GM12878 (cell line): ENCODE measurements around the gene LDLRAP1. TPM values are rescaled to one million over a fixed set of nuclear protein-coding genes. Genes with fewer than 3 reads are reported as not detected.

Experiments used
- BCL3 ChIP-seq: IDR thresholded peaks from 2 replicates; pipeline ENCODE4 v1.6.1; 2011; ENCODE audit warnings: borderline replicate concordance, low read depth, mild to moderate bottlenecking, moderate library complexity, low read length; ENCODE audit not compliant: insufficient read depth, poor library complexity, severe bottlenecking
- BRCA1 ChIP-seq: IDR thresholded peaks from 2 replicates; pipeline ENCODE4 v1.6.1; 2011; ENCODE audit warnings: low read depth, low read length, improper control_type of control experiment
- E2F8 ChIP-seq: fragments of 450-650 bp; IDR thresholded peaks from 2 replicates; pipeline ENCODE4 v1.6.1; 2018; ENCODE audit warnings: mild to moderate bottlenecking, low read depth, moderate library complexity; ENCODE audit not compliant: partially characterized antibody
- HCFC1 ChIP-seq: fragments of 150-350 bp; IDR thresholded peaks from 2 replicates; pipeline ENCODE4 v1.6.1; 2014; ENCODE audit warnings: low read length
- IKZF1 ChIP-seq: fragments of 450-650 bp; conservative IDR thresholded peaks from 2 replicates; pipeline ENCODE4 v1.6.1; 2017; ENCODE audit warnings: antibody characterized with exemption, mild to moderate bottlenecking
- NBN ChIP-seq: fragments of 450-650 bp; IDR thresholded peaks from 2 replicates; pipeline ENCODE4 v1.6.1; 2016
- NFYA ChIP-seq: IDR thresholded peaks from 2 replicates; pipeline ENCODE4 v1.6.1; 2011; ENCODE audit warnings: low read depth, mild to moderate bottlenecking, low read length, improper control_type of control experiment, borderline replicate concordance
- NKRF ChIP-seq: fragments of 450-650 bp; conservative IDR thresholded peaks from 2 replicates; pipeline ENCODE4 v1.6.1; 2017; ENCODE audit warnings: mild to moderate bottlenecking, moderate library complexity
- NR2F1 ChIP-seq: fragments of 450-650 bp; conservative IDR thresholded peaks from 2 replicates; pipeline ENCODE4 v1.6.1; 2017; ENCODE audit warnings: mild to moderate bottlenecking
- PML ChIP-seq: IDR thresholded peaks from 2 replicates; pipeline ENCODE4 v1.6.1; 2012; ENCODE audit warnings: low read length, inconsistent platforms
- RAD51 ChIP-seq: fragments of 450-650 bp; IDR thresholded peaks from 2 replicates; pipeline ENCODE4 v1.6.1; 2016; ENCODE audit warnings: moderate library complexity, mild to moderate bottlenecking, inconsistent platforms
- RELB ChIP-seq: fragments of 450-650 bp; IDR thresholded peaks from 2 replicates; pipeline ENCODE4 v1.6.1; 2017; ENCODE audit warnings: low read depth, mild to moderate bottlenecking, moderate library complexity
- SMAD5 ChIP-seq: IDR thresholded peaks from 2 replicates; pipeline ENCODE4 v1.6.1; 2016; ENCODE audit warnings: antibody characterized with exemption, low read depth
- SP1 ChIP-seq: IDR thresholded peaks from one replicate; pipeline ENCODE4 v1.6.1; 2011; ENCODE audit warnings: low read depth, low read length
- STAT3 ChIP-seq: IDR thresholded peaks from 2 replicates; pipeline ENCODE4 v1.6.1; 2011; ENCODE audit warnings: low read depth, low read length, improper control_type of control experiment
- TCF12 ChIP-seq: IDR thresholded peaks from 2 replicates; pipeline ENCODE4 v1.6.1; 2011; ENCODE audit warnings: low read depth, mild to moderate bottlenecking, low read length
- USF2 ChIP-seq: IDR thresholded peaks from 2 replicates; pipeline ENCODE4 v1.6.1; 2011; ENCODE audit warnings: low read depth, low read length, improper control_type of control experiment, borderline replicate concordance
- ZBTB33 ChIP-seq: fragments of 450-650 bp; IDR thresholded peaks from 2 replicates; pipeline ENCODE4 v1.6.1; 2017; ENCODE audit warnings: mild to moderate bottlenecking
- polyA plus RNA-seq, 11 experiments: library from polyadenylated mRNA; depleted of rRNA in 4 of 11; unstranded in 6 of 11; stranded (reverse) in 5 of 11; fragments of >200 nt; fragmentation: Nextera tagmentation in 4 of 11; fragmentation: Illumina TruSeq in 1 of 11; extraction: Ambion mirVana in 4 of 11; extraction: Trizol in 1 of 11; gene quantifications; 1 replicate in 1 of 11; 2 replicates in 10 of 11; pipeline versions ENCODE4 v1.2.1 to v1.2.3, GENCODE V29; 2011 to 2016; ENCODE audit warnings: inconsistent platforms in 2 of 11, missing spikeins in 2 of 11, low read depth in 1 of 11
- total RNA-seq, 4 experiments: library from RNA; depleted of rRNA in 3 of 4; stranded (reverse); fragments of >200 nt in 3 of 4; fragmentation: Illumina TruSeq in 1 of 4; extraction: Trizol in 1 of 4; gene quantifications; 2 replicates each; pipeline versions ENCODE4 v1.2.1 to v1.2.3, GENCODE V29; 2013 to 2021

LDLRAP1 gene
- total and polyA plus RNA-seq, 10 of the 15 experiments (the other 5 are each of a cell fraction or from before 2014, with no cell fraction given): 0.43 to 37.6 (median 22.0) TPM

- TF ChIP-seq ZBTB33 (no peak), BRCA1 (no peak), STAT3 (no peak), NKRF (no peak), RAD51 (peak; percentile 29; the same call in 1 of the 2 replicates), RELB (peak; percentile 42; the same call in 1 of the 2 replicates), BCL3 (no peak), HCFC1 (no peak), E2F8 (no peak), SMAD5 (no peak), NR2F1 (0 out of 2 replicates have a peak, but pooled peaks have one; percentile 19), IKZF1 (peak; percentile 94), TCF12 (no peak), SP1 (no peak), USF2 (no peak), NBN (0 out of 2 replicates have a peak, but pooled peaks have one; percentile 31), NFYA (no peak), PML (no peak)
Observed at GRCh38 chr1:25522031-25522655, 21.3 kb upstream of the LDLRAP1 start (continued).
